Measurements from ENCODE around the gene RALGAPA1.

DNA sequence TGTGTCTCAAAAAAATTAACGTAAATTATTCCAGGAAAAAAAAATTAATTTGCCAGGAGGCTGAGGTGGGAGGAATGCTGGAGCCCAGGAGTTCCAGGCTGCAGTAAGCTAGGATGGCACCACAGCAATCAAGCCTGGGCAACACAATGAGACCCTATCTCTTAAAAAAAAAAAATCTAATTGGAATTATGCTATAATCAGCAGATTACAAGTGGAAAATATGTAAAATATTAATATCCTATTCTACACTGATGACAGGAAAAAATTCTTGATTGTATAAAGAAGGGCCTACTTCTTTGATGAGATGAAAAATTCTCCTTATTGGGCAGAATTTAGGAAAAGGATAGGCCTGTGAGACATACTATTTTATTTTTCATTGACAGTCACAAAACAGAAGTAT is 114.0 kb downstream of the RALGAPA1 start:
- no peak for TF ChIP-seq EP300 (IDR thresholded peaks at IDR 0.05)
- TF ChIP-seq, protein P1, sequence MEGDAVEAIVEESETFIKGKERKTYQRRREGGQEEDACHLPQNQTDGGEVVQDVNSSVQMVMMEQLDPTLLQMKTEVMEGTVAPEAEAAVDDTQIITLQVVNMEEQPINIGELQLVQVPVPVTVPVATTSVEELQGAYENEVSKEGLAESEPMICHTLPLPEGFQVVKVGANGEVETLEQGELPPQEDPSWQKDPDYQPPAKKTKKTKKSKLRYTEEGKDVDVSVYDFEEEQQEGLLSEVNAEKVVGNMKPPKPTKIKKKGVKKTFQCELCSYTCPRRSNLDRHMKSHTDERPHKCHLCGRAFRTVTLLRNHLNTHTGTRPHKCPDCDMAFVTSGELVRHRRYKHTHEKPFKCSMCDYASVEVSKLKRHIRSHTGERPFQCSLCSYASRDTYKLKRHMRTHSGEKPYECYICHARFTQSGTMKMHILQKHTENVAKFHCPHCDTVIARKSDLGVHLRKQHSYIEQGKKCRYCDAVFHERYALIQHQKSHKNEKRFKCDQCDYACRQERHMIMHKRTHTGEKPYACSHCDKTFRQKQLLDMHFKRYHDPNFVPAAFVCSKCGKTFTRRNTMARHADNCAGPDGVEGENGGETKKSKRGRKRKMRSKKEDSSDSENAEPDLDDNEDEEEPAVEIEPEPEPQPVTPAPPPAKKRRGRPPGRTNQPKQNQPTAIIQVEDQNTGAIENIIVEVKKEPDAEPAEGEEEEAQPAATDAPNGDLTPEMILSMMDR (IDR thresholded peaks at IDR 0.05), result no peak
